ENCODE measurements around the gene THSD8. TPM values are rescaled to one million over a fixed set of nuclear protein-coding genes. Genes with fewer than 3 reads are reported as not detected.

Gene THSD8
- total RNA-seq, 4 donors from 2014 or later, result 1.3 TPM; not detected in 3

- TF ChIP-seq CTCF (IDR thresholded peaks at IDR 0.05; ENCODE audit: low read depth), result no peak
Measured at GRCh38 chr19:12794196-12794941, 7.5 kb upstream of the THSD8 start.

DNA sequence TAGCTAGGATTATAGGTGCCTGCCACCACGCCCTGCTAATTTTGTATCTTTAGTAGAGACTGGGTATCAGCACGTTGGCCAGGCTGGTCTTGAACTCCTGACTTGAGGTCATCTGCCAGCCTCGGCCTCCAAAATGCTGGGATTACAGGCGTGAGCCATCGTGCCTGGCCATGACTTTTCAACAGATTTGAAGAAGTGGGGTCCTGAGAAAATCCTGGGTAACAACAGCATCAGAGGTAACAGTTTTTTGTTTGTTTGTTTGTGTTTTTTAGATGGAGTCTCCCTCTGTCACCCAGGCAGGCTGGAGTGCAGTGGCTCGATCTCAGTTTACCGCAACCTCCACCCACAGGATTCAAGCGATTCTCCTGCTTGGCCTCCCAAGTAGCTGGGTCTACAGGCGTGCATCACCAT is 6.9 kb upstream of the THSD8 start:
- TF ChIP-seq CTCF (IDR thresholded peaks at IDR 0.05; ENCODE audit: low read depth), result no peak

DNA sequence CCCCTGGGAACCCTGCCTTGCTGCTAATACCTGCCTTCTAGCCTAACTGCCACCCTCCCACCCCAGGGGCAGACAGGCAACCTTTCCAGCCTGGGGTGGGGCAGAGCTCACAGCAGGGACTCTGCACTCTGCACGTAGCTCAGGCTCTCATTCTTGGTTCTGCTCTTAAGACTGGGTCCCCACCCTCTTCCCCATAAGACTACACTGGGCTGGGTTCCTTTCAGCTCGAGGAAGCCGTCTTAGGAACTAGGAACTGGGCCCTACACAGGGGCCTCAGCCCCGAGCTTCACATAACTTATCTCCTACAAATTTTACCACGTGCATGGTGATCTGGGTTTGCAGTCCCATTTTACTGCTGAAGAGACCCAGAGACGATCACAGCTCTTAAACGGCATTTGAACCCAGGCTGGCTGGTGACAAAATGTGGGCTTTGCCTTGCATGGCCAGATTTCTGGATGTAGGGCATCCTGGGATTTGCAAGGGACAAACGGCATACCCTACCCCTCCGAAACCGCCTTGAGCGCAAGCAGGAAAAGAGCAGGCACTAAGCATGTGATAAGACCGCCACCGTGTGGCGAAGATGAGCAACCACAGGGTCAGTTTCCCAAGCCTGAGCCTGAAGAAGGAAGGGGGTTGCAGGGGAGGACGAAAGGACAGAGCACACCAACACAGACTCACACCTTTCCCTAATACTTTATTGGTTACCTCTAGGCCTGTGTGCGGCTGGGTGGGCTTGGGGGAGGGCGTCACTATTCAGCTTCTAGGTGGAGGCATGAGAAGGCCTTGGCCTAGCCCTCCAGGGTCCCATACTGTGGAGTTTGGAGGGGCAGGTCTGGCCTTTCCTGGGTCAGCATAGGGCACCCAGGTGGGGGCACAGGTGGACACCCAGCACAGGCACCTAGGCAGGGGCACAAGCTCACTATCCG is 5.5 kb upstream of the THSD8 start:
- TF ChIP-seq CTCF (IDR thresholded peaks at IDR 0.05; ENCODE audit: low read depth), result peak; percentile 36

- no peak for TF ChIP-seq CTCF (IDR thresholded peaks at IDR 0.05; ENCODE audit: low read depth)
Measured at GRCh38 chr19:12797141-12797587, 4.7 kb upstream of the THSD8 start.

DNA sequence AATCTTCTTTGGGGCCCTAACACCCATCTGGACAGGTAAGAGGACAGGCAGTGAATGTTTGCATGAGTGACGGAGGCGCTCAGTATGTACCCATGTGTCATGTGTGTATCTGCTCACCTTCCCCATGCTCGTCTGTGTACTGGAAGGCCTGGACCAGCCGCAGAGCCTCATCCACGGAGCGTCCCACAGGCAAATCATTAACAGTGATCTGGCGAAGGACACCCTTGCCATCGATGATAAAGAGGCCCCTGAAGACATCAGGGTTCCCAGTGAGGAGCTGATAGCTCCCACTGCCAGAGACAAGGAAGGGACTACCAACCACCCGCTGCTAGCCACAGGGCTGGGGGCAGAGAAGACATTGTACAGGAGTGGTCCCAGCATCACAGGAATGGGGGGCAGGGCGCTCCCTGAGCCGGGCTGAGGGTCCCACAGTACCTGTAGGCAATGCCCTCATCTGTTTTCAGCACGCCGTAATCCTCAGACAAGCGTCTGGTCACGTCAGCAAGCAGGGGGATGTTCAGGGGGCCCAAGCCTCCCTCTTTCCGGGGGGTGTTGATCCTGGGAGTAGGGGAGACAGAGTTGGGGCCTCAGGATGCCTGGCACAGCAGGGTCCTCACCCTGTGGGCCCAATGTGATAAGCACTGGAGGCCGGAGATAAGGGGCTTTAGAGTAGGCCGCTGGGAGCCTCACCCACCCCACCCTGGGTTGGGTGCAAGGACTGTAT is 2.0 kb upstream of the THSD8 start:
- no peak for TF ChIP-seq CTCF (IDR thresholded peaks at IDR 0.05; ENCODE audit: low read depth)

GRCh38 chr19:12800466-12800770 is 1.5 kb upstream of the THSD8 start:
- TF ChIP-seq CTCF (IDR thresholded peaks at IDR 0.05; ENCODE audit: low read depth), result no peak

Measured in subcutaneous adipose tissue (tissue), 4 donors.